ENCODE measurements around the gene SLC35B3. TPM values are rescaled to one million over a fixed set of nuclear protein-coding genes. Genes with fewer than 3 reads are reported as not detected.

The SLC35B3 gene
- total RNA-seq, 3 donors from 2014 or later (not counting 1 experiment from before 2014, with no cell fraction given) = 7.1 to 9.0 (median 7.8) TPM

- peaks cover 0 to 7% of the 10 kb centered on the region in 2 donors for H3K27me3 Mint-ChIP-seq (ENCODE audit: low read depth in 2 of 2)
- WGBS (ENCODE audit: insufficient coverage) = 96% methylated on average over 1 of the region's 1 CpG
- peak overlapping the region; percentile 50 for H3K4me3 Mint-ChIP-seq
- Histone ChIP-seq H3K4me3 (ENCODE audit: low read length) (no peak overlapping the region), H3K9me3 (ENCODE audit: control insufficient read depth, insufficient read depth, low read length) (no peaks in the 10 kb centered on the region), H3K27me3 (ENCODE audit: control insufficient read depth, insufficient read depth, low read length) (no peaks in the 10 kb centered on the region), H3K27ac (ENCODE audit: low read length) (no peak overlapping the region), H3K4me1 (ENCODE audit: control insufficient read depth, insufficient read depth, low read length) (peaks cover 10% of the 10 kb centered on the region), H3K36me3 (ENCODE audit: control insufficient read depth, insufficient read depth, low read length) (no peaks in the 10 kb centered on the region)
- no peak for ATAC-seq
- TF ChIP-seq CTCF (IDR thresholded peaks at IDR 0.05) = no peak
- no peak for DNase-seq
- H3K27ac Mint-ChIP-seq = no peak overlapping the region
- no peaks in the 10 kb centered on the region for H3K36me3 Mint-ChIP-seq
- intact Hi-C loops (cut with micrococcal nuclease) = no loop called here
- H3K4me1 Mint-ChIP-seq = peaks cover 26 to 36% of the 10 kb centered on the region in 2 donors
- no peaks in the 10 kb centered on the region for H3K9me3 Mint-ChIP-seq
These were observed 1.6 kb upstream of the SLC35B3 start for GRCh38 chr6:8436966-8437365.

DNA sequence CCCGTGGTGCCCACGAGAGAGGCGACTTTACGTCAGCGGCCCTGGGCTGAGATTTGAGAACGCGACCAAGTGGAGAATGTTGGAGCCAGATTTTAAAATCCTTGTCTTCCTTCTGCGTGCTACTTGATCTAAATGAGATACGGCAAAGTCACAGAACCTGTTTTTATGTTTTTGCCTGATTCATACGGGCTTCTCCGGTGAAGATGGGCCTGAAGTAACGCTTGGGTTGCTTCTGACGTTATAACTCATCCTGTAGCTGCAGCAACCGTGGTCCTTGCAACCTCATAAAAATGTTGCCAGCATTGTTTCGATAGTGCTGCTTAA, 462 bp upstream of the SLC35B3 start:
- 45% methylated on average over 15 of the region's 15 CpGs for WGBS (ENCODE audit: insufficient coverage)
- peak overlapping the region; percentile 95 for H3K4me3 Mint-ChIP-seq
- H3K27ac Mint-ChIP-seq = peak overlapping the region; percentile 91 to 95
- Histone ChIP-seq H3K27me3 (ENCODE audit: control insufficient read depth, insufficient read depth, low read length) (no peaks in the 10 kb centered on the region), H3K27ac (ENCODE audit: low read length) (peak overlapping the region; percentile 94), H3K4me3 (ENCODE audit: low read length) (peak overlapping the region; percentile 99), H3K9me3 (ENCODE audit: control insufficient read depth, insufficient read depth, low read length) (no peaks in the 10 kb centered on the region), H3K36me3 (ENCODE audit: control insufficient read depth, insufficient read depth, low read length) (no peaks in the 10 kb centered on the region), H3K4me1 (ENCODE audit: control insufficient read depth, insufficient read depth, low read length) (peaks cover 10% of the 10 kb centered on the region)
- intact Hi-C loops (cut with micrococcal nuclease) = no loop called here
- TF ChIP-seq CTCF (IDR thresholded peaks at IDR 0.05) = no peak
- ATAC-seq (no peak), DNase-seq (no peak)
- peaks cover 34 to 42% of the 10 kb centered on the region in 2 donors for H3K4me1 Mint-ChIP-seq
- H3K36me3 Mint-ChIP-seq = no peaks in the 10 kb centered on the region
- no peaks in the 10 kb centered on the region for H3K9me3 Mint-ChIP-seq
- H3K27me3 Mint-ChIP-seq (ENCODE audit: low read depth in 2 of 2) = no peaks in the 10 kb centered on the region

DNA sequence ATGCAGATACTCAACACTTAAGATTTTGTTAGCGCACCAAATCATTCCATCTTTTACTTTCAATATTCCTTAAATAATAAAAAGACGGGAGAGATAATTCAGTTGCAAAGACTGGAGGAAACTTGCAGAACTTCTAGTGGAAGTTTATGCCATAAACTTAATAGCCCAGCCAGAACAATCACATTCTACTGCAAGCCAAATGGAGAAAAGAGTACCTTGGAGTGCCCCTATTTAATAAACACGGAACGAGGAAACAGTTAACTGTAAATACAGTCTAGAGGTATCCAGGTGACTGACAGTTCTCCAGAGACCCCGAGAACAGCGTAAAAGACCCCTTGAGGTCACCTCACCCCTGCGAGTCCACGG, 635 bp downstream of the SLC35B3 start:
- Histone ChIP-seq H3K4me3 (ENCODE audit: low read length) (peak overlapping the region; percentile 99), H3K4me1 (ENCODE audit: control insufficient read depth, insufficient read depth, low read length) (peaks cover 10% of the 10 kb centered on the region), H3K36me3 (ENCODE audit: control insufficient read depth, insufficient read depth, low read length) (peaks cover 3% of the 10 kb centered on the region), H3K27me3 (ENCODE audit: control insufficient read depth, insufficient read depth, low read length) (no peaks in the 10 kb centered on the region), H3K9me3 (ENCODE audit: control insufficient read depth, insufficient read depth, low read length) (no peaks in the 10 kb centered on the region), H3K27ac (ENCODE audit: low read length) (peak overlapping the region; percentile 94)
- Mint-ChIP-seq H3K27ac (peak overlapping the region; percentile 91 to 95), H3K4me3 (peak overlapping the region; percentile 95), H3K27me3 (ENCODE audit: low read depth in 2 of 2) (no peaks in the 10 kb centered on the region), H3K4me1 (peaks cover 34 to 42% of the 10 kb centered on the region in 2 donors), H3K36me3 (no peaks in the 10 kb centered on the region), H3K9me3 (no peaks in the 10 kb centered on the region)
- intact Hi-C loops (cut with micrococcal nuclease) = no loop called here
- WGBS (ENCODE audit: insufficient coverage) = 0% methylated on average over 6 of the region's 8 CpGs
- peak in 1 of 3 donors; percentile 4 for ATAC-seq
- no peak for DNase-seq
- TF ChIP-seq CTCF (IDR thresholded peaks at IDR 0.05) = no peak

DNA sequence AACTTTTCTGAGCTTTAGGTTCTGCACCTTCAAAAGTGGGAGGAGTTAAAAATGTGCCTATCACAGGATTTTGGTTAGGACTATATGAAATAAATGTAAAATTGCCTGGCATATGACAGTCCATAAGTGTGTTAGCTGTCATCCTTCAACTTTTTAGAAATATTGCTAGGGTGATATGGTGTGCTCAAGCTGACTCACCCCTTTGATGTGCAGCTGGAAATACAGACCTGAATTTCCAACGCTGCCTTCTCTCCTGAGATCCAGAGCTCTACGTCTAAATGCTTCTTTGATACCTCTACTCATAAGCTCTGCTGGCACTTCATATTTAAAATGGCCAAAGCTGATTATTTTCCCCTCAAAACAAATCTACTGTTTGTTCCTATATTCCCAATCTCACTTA, 2.7 kb downstream of the SLC35B3 start:
- intact Hi-C loops (cut with micrococcal nuclease) = no loop called here
- H3K4me3 Mint-ChIP-seq = no peak overlapping the region
- 98% methylated on average over 2 of the region's 2 CpGs for WGBS (ENCODE audit: insufficient coverage)
- no peak for TF ChIP-seq CTCF (IDR thresholded peaks at IDR 0.05)
- Histone ChIP-seq H3K27me3 (ENCODE audit: control insufficient read depth, insufficient read depth, low read length) (no peaks in the 10 kb centered on the region), H3K36me3 (ENCODE audit: control insufficient read depth, insufficient read depth, low read length) (peaks cover 5% of the 10 kb centered on the region), H3K27ac (ENCODE audit: low read length) (no peak overlapping the region), H3K9me3 (ENCODE audit: control insufficient read depth, insufficient read depth, low read length) (no peaks in the 10 kb centered on the region), H3K4me3 (ENCODE audit: low read length) (no peak overlapping the region), H3K4me1 (ENCODE audit: control insufficient read depth, insufficient read depth, low read length) (peaks cover 10% of the 10 kb centered on the region)
- H3K27me3 Mint-ChIP-seq (ENCODE audit: low read depth in 2 of 2) = no peaks in the 10 kb centered on the region
- H3K27ac Mint-ChIP-seq = peak overlapping the region; percentile 12 to 49
- ATAC-seq (no peak), DNase-seq (no peak)
- H3K9me3 Mint-ChIP-seq = no peaks in the 10 kb centered on the region
- H3K4me1 Mint-ChIP-seq = peaks cover 34 to 42% of the 10 kb centered on the region in 2 donors
- no peaks in the 10 kb centered on the region for H3K36me3 Mint-ChIP-seq
